Activated gamma-delta T cell treated with anti-CD3 and anti-CD28 coated beads, Interleukin-2, amount 50 U/mL, for 16 hours (primary cell): ENCODE measurements around the gene LOXL1.

Experiments used
- DNase-seq: peaks from one replicate; pipeline ENCODE4 v3.0.0-alpha.2; 2020; ENCODE audit warnings: low read depth

Gene LOXL1, protein sequence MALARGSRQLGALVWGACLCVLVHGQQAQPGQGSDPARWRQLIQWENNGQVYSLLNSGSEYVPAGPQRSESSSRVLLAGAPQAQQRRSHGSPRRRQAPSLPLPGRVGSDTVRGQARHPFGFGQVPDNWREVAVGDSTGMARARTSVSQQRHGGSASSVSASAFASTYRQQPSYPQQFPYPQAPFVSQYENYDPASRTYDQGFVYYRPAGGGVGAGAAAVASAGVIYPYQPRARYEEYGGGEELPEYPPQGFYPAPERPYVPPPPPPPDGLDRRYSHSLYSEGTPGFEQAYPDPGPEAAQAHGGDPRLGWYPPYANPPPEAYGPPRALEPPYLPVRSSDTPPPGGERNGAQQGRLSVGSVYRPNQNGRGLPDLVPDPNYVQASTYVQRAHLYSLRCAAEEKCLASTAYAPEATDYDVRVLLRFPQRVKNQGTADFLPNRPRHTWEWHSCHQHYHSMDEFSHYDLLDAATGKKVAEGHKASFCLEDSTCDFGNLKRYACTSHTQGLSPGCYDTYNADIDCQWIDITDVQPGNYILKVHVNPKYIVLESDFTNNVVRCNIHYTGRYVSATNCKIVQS

GRCh38 chr15:73926219-73927002 is at the start of gene LOXL1:
Gene LOXL1, plus strand, starts transcription at chr15:73926462. Its CDS starts 322 bp downstream, at chr15:73926784.
- no peak for DNase-seq

DNA sequence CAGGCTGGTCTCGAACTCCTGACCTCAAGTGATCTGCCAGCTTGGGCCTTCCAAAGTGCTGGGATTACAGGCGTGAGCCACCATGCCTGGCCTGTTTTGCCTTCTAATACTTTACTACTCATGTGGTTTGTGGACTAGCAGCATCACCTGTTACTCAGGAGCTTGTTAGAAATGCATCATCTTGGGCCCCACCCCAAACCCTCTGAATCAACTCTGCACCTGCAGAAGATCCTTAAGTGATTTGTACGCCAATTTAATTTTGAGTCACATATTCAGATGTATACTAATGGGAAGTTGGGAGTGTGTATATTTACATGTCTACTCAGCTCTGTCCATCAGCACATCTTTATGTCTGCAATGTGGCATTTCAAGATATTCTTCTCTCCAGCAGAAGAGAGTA is 46.8 kb upstream of the LOXL1 start:
- DNase-seq, result no peak

GRCh38 chr15:73881579-73882320 is 44.5 kb upstream of the LOXL1 start:
- no peak for DNase-seq

DNA sequence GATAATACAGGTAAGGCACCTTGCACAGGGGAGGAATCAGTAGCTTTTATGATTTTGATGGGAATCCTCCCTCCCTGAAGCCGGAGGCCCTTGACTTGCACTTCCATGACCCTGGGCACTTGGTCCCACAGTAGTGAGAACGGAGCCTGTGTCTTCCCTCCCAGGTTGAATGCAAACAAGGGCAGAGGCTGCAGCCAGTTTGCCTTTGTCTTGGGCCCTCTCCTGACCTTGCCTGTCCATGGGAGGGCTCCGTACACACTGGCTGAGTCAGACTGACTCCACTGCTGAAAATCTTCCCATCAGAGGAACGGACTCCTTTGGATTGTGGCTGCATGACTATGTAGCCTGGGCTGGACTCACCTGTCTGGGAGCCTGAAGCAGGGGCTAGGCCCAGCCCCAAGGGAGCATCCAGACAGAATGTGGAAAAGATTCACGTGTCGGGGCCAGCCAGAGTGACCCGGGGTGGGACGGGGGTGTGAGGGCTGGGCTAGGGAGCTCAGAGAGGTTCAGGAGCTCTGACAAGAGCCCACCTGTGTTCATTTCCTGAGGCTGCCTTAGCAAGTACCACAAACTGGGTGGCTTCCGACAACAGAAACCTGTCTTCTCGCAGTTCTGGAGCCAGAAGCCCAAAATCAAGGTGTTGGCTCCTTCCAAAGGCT is 43.4 kb upstream of the LOXL1 start:
- DNase-seq, result no peak

- DNase-seq, result no peak
Observed at GRCh38 chr15:73884159-73884558, 42.1 kb upstream of the LOXL1 start.

DNA sequence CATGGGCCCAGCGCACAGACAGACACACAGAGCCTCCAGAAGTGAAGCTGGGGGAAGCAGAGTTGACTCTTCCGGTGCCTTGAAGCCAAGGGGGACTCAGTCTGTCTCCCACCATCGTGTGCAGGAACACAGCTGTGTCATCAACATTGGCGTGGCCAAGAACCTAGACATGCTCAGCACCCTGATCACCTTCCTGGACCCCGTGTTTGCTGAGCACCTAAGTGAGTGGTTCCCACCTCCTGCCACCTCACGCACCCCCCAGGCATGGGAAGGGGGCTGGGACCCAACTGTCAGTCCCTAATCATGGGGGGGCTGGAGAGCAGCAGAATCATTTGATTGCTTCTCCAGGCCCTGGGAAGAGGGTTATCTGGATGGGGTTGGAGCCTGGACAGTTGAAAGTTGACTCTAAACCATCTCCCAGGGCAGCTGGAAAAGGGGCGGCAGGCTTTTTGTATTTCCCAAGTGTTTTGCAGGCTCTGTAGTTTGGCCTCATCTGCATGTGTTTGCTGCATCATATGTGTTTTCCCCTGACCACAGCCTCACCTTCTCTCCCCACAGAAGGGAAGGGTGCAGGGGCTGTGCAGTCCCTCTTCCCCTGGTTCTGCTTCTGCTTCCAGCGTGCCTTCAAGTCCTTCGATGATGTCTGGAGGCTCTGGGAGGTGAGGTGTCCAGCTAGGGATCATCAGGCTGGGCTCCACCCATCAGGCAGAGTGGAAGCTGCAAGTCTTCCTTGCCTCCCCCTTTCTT is 40.1 kb upstream of the LOXL1 start:
- DNase-seq, result no peak

DNA sequence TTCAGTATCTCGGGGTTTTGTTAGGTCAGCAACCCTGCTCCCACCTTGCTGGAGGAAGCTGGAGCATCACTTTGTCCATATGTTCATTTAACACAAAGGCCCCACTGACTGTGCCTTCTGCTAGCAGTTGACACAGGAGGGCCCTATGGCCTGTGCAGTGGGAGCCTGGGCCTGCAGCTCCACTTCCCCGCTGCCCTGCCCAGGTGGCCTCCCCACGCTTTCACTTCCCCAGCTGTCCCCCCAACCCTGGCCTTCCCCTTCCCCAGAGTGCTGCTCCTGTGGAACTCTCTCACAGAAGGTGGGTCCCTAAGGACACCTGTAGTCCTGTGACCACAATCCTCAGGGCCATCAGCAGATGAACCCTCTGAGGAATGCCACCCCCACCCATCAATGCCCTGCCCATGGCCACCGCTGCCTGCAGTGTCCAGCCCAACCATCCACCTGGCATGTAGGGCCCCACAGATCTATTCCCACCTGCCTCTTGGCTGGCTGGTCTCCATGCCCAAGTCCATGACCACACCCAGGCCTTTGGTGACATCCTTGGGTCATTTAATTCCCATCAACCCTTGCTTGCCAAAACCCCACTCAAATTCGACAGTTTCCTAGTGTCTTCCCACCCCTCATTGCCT is 39.4 kb upstream of the LOXL1 start:
- DNase-seq, result no peak

DNA sequence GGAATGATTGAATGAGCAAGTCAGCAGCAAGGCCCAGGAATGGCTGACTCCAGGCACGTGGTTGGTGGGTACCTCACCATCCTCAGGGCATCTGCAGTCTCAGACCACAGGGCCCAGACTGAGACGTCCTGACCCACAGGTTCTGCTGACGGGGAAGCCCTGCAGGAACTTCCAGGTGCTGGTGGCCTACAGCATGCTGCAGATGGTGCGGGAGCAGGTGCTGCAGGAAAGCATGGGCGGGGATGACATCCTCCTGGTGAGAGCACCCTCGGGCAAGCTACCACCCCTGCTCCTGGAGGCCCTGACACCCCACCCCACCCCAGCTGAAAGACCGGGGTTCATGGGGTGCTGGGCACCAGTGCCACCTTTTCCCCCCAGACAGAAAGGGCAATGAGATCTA is 38.8 kb upstream of the LOXL1 start:
- DNase-seq, result no peak

GRCh38 chr15:73888224-73889041 is 37.8 kb upstream of the LOXL1 start:
- DNase-seq, result no peak

GRCh38 chr15:73889053-73889761 is 37.1 kb upstream of the LOXL1 start:
- DNase-seq, result no peak

DNA sequence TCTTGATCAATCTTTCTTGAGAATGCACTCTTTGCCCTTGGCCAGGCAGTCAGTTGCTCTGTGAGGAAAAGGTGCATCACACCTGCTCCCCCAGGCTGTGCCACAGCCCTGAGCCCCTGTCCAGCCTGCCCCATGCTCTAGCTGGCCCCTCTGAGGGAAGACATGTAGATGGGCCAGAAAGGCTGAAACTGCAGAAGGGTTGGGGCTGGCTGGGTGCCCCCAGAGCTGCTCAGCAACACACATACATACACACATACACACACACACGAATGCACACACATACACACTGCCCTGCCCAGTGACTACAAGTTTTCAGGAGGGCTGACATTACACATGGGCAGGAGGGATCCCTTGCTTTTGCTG is 36.5 kb upstream of the LOXL1 start:
- DNase-seq, result no peak

GRCh38 chr15:73891328-73892315 is 34.6 kb upstream of the LOXL1 start:
- DNase-seq, result no peak

DNA sequence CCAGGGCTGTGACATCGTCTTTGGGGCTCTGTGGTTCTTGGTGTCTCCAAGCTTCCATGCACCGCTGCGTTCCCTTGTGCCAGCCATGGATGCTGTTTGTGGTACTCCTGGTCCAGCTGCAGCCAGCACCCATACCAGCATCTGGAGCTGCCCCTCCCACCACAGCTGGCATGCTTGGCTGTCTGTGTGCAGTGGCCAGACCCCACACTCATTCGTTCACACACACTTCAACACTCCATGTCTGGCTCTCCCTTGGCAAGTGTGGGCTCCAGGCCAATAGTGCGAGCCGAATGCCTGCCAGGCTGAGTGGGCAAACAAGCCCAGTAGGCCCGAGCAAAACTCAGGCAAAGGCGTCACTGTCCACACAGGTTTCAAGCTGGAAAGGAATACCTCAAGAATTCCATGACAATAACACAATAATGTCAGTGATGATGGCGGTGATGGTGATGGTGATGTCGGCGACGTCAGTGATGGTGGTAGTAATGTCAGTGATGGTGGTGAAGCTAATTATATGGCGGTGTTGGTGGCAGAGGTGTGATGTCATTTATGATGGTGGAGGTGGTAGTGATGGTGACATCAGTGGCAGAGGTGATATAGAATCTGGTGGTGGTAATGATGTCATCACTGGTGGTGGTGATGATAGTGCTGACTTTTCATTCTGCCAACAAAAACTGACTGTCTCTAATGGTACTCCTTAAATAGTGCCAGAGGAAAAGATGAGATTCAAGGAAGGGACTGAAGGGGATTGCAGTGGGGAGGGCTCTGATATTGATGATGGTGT is 33.6 kb upstream of the LOXL1 start:
- no peak for DNase-seq

GRCh38 chr15:73894133-73894814 is 32.0 kb upstream of the LOXL1 start:
- no peak for DNase-seq

GRCh38 chr15:73897441-73898261 is 28.6 kb upstream of the LOXL1 start:
- DNase-seq, result peak; percentile 12
